Esophagus mucosa (tissue), 1 donor: ENCODE data around the gene DUSP14. TPM values are rescaled to one million over a fixed set of nuclear protein-coding genes. Genes with fewer than 3 reads are reported as not detected.
"Not testable (repeated sequence)": the region's sequence is repeated elsewhere in the genome, so short reads cannot be mapped to it uniquely, and the experiment has no call there.

Experiments
- ATAC-seq: fragments of 200-7000 bp; cut with Tn5 transposase; one replicate; pipeline ENCODE4 v1.9.1; 2020
- total RNA-seq: library from RNA; stranded (reverse); gene quantifications from one replicate; pipeline ENCODE4 v1.2.4, GENCODE V29; 2023
- donor health status: DM: yes; HTN: yes; CAD: no.

DUSP14 gene
- total RNA-seq, result 14.2 TPM

GRCh38 chr17:37489197-37490001 is at the start of gene DUSP14:
DUSP14 (plus strand) TSS chr17:37489891; CDS start chr17:37512273, 22,382 bp downstream.
- peak; percentile 71 for ATAC-seq

- ATAC-seq, result no peak
These were observed 49.3 kb upstream of the DUSP14 start for GRCh38 chr17:37440424-37440823.

- not testable (repeated sequence) for ATAC-seq
These were observed 48.2 kb upstream of the DUSP14 start for GRCh38 chr17:37441369-37442014.

GRCh38 chr17:37446027-37446426 is 43.7 kb upstream of the DUSP14 start:
- ATAC-seq, result peak; percentile 69

GRCh38 chr17:37447641-37448040 is 42.0 kb upstream of the DUSP14 start:
- peak; percentile 41 for ATAC-seq

- ATAC-seq, result peak; percentile 88
These were observed 39.6 kb upstream of the DUSP14 start for GRCh38 chr17:37450112-37450511.

- not testable (repeated sequence) for ATAC-seq
These were observed 31.9 kb upstream of the DUSP14 start for GRCh38 chr17:37457801-37458200.

GRCh38 chr17:37458805-37459204 is 30.9 kb upstream of the DUSP14 start:
- ATAC-seq, result no peak

GRCh38 chr17:37461668-37462067 is 28.0 kb upstream of the DUSP14 start:
- ATAC-seq, result no peak

GRCh38 chr17:37462492-37462891 is 27.2 kb upstream of the DUSP14 start:
- ATAC-seq, result no peak

- ATAC-seq, result no peak
These were observed 26.7 kb upstream of the DUSP14 start for GRCh38 chr17:37463039-37463438.

GRCh38 chr17:37465069-37465616 is 24.5 kb upstream of the DUSP14 start:
- peak; percentile 78 for ATAC-seq

- ATAC-seq, result peak; percentile 95
These were observed 23.2 kb upstream of the DUSP14 start for GRCh38 chr17:37466471-37466870.

- no peak for ATAC-seq
These were observed 19.5 kb upstream of the DUSP14 start for GRCh38 chr17:37470181-37470580.

GRCh38 chr17:37475731-37476420 is 13.8 kb upstream of the DUSP14 start:
- peak; percentile 6 for ATAC-seq

- peak; percentile 91 for ATAC-seq
These were observed 13.1 kb upstream of the DUSP14 start for GRCh38 chr17:37476431-37477120.

GRCh38 chr17:37478187-37478586 is 11.5 kb upstream of the DUSP14 start:
- no peak for ATAC-seq

GRCh38 chr17:37479025-37479424 is 10.7 kb upstream of the DUSP14 start:
- ATAC-seq, result no peak

GRCh38 chr17:37480427-37480826 is 9.3 kb upstream of the DUSP14 start:
- no peak for ATAC-seq

GRCh38 chr17:37481001-37481665 is 8.6 kb upstream of the DUSP14 start:
- peak; percentile 56 for ATAC-seq

- no peak for ATAC-seq
These were observed 6.2 kb upstream of the DUSP14 start for GRCh38 chr17:37483311-37484039.
